ENCODE data around the gene PAQR4. TPM values are rescaled to one million over a fixed set of nuclear protein-coding genes. Genes with fewer than 3 reads are reported as not detected.
A peak's percentile ranks its signal among the peaks of the same experiment; 100 is the strongest.

Gene PAQR4
- total and polyA plus RNA-seq, 2 of the 13 experiments (the other 11 are each of a cell fraction or from before 2014, with no cell fraction given) = 15.9 to 24.8 TPM

DNA sequence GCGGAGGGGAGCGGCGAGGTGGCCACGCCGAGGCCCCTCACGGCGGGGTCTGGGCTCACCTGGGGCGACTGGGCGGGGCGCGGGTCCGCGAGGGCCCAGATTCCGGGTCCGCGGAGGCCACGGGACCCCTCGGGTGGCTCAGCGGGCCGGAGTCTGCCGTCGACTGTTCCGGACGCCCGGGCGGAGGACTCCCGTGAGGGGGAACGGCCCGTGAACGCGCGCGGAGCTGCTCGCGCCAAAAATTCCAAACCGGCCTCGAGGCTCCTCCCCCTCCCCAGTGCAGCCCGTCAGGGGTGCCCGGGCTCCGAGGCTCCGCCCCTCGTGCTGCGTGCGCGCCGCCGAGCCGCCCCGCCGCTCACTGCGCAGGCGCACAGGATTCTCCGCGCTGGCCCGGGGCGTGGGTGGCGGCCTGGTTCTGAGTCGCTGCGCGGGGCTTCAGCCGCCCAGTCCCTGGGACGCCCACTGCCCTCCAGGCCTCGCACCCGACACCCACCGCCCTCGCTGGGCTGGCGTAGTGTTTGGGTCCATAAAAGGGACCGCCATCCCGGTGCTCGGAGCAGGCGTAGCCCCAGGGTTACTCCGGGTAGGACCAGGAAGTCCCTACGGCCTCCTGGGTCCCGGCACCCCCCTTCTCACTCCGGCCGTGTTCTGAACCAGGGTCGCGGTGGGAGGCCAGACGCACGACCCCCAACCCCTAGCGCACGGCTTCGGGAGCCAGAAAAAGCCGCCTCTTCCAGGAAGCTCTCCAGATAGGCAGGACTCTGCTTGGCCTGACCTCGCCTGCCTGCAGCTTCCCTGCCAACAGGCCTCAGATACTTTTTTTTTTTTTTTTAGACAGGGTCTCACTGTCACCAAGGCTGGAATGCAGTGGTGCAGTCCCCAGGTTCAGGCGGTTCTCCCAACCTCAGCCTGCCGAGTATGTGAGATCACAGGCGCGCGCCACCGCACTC lies 11.4 kb downstream of the PAQR4 start, which contains the start of gene PKMYT1 (continued):
- TF ChIP-seq RXRA (CRISPR knock-in tag; IDR thresholded peaks at IDR 0.05) = no peak; the same call in 1 of the 2 replicates
- no peak for TF ChIP-seq PHB2 (IDR thresholded peaks at IDR 0.05; ENCODE audit: partially characterized antibody)
- TF ChIP-seq SYNCRIP (IDR thresholded peaks at IDR 0.05; ENCODE audit: insufficient read depth, low read depth, low read length) = no peak
- TF ChIP-seq, protein P1, sequence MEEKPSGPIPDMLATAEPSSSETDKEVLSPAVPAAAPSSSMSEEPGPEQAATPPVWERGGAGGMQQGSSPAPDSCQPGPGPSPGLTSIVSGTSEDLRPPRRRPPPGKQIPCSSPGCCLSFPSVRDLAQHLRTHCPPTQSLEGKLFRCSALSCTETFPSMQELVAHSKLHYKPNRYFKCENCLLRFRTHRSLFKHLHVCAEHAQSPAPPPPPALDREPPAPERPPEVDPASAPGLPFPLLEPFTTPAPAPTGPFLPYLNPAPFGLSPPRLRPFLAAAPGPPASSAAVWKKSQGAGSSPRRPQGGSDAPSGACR (CRISPR knock-in tag; IDR thresholded peaks at IDR 0.05) = no peak; the same call in 1 of the 2 replicates
- TF ChIP-seq XBP1 (CRISPR knock-in tag; IDR thresholded peaks at IDR 0.05) = no peak
- TF ChIP-seq, protein P2, sequence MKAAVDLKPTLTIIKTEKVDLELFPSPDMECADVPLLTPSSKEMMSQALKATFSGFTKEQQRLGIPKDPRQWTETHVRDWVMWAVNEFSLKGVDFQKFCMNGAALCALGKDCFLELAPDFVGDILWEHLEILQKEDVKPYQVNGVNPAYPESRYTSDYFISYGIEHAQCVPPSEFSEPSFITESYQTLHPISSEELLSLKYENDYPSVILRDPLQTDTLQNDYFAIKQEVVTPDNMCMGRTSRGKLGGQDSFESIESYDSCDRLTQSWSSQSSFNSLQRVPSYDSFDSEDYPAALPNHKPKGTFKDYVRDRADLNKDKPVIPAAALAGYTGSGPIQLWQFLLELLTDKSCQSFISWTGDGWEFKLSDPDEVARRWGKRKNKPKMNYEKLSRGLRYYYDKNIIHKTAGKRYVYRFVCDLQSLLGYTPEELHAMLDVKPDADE (CRISPR knock-in tag; IDR thresholded peaks at IDR 0.05) = 0 out of 2 replicates have a peak, but pooled peaks have one; percentile 75
- 0 out of 2 replicates have a peak, but pooled peaks have one; percentile 67 for TF ChIP-seq HES4 (CRISPR knock-in tag; IDR thresholded peaks at IDR 0.05; ENCODE audit: borderline replicate concordance)
- TF ChIP-seq ZNF383 (CRISPR knock-in tag; IDR thresholded peaks at IDR 0.05; ENCODE audit: borderline replicate concordance) = 0 out of 2 replicates have a peak, but pooled peaks have one; percentile 25
- TF ChIP-seq, protein P3, sequence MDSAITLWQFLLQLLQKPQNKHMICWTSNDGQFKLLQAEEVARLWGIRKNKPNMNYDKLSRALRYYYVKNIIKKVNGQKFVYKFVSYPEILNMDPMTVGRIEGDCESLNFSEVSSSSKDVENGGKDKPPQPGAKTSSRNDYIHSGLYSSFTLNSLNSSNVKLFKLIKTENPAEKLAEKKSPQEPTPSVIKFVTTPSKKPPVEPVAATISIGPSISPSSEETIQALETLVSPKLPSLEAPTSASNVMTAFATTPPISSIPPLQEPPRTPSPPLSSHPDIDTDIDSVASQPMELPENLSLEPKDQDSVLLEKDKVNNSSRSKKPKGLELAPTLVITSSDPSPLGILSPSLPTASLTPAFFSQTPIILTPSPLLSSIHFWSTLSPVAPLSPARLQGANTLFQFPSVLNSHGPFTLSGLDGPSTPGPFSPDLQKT (CRISPR knock-in tag; IDR thresholded peaks at IDR 0.05; ENCODE audit: borderline replicate concordance) = no peak
- TF ChIP-seq ZNF773 (CRISPR knock-in tag; IDR thresholded peaks at IDR 0.05; ENCODE audit: borderline replicate concordance) = no peak
- TF ChIP-seq TARDBP (CRISPR knock-in tag; IDR thresholded peaks at IDR 0.05) = no peak
- TF ChIP-seq ZFX (CRISPR knock-in tag; IDR thresholded peaks at IDR 0.05; ENCODE audit: low read depth) = peak; percentile 96
- 0 out of 2 replicates have a peak, but pooled peaks have one; percentile 45 for TF ChIP-seq ZNF75D (CRISPR knock-in tag; IDR thresholded peaks at IDR 0.05; ENCODE audit: borderline replicate concordance)
- TF ChIP-seq HOXA7 (CRISPR knock-in tag; IDR thresholded peaks at IDR 0.05) = no peak
- no peak for TF ChIP-seq HNF4A (CRISPR knock-in tag; IDR thresholded peaks at IDR 0.05)
- TF ChIP-seq, protein P4, sequence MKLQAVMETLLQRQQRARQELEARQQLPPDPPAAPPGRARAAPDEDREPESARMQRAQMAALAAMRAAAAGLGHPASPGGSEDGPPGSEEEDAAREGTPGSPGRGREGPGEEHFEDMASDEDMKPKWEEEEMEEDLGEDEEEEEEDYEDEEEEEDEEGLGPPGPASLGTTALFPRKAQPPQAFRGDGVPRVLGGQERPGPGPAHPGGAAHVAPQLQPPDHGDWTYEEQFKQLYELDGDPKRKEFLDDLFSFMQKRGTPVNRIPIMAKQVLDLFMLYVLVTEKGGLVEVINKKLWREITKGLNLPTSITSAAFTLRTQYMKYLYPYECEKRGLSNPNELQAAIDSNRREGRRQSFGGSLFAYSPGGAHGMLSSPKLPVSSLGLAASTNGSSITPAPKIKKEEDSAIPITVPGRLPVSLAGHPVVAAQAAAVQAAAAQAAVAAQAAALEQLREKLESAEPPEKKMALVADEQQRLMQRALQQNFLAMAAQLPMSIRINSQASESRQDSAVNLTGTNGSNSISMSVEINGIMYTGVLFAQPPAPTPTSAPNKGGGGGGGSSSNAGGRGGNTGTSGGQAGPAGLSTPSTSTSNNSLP (IDR thresholded peaks at IDR 0.05; ENCODE audit: low read depth, low read length) = no peak
- TF ChIP-seq, protein P5, sequence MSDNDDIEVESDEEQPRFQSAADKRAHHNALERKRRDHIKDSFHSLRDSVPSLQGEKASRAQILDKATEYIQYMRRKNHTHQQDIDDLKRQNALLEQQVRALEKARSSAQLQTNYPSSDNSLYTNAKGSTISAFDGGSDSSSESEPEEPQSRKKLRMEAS (IDR thresholded peaks at IDR 0.05) = peak; percentile 76
- TF ChIP-seq, protein P6, sequence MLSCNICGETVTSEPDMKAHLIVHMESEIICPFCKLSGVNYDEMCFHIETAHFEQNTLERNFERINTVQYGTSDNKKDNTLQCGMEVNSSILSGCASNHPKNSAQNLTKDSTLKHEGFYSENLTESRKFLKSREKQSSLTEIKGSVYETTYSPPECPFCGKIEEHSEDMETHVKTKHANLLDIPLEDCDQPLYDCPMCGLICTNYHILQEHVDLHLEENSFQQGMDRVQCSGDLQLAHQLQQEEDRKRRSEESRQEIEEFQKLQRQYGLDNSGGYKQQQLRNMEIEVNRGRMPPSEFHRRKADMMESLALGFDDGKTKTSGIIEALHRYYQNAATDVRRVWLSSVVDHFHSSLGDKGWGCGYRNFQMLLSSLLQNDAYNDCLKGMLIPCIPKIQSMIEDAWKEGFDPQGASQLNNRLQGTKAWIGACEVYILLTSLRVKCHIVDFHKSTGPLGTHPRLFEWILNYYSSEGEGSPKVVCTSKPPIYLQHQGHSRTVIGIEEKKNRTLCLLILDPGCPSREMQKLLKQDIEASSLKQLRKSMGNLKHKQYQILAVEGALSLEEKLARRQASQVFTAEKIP (CRISPR knock-in tag; IDR thresholded peaks at IDR 0.05; ENCODE audit: borderline replicate concordance) = no peak
- no peak for TF ChIP-seq ZNF205 (CRISPR knock-in tag; IDR thresholded peaks at IDR 0.05)
- TF ChIP-seq ZNF598 (CRISPR knock-in tag; IDR thresholded peaks at IDR 0.05; ENCODE audit: borderline replicate concordance) = peak; percentile 73; the same call in 1 of the 2 replicates
